Bone marrow (tissue), 2 donors: Measurements from ENCODE around the gene DCC.

Source experiments
- DNase-seq, 2 donors: peaks; one replicate each; lab custom pipeline; 2025; lab: John Stamatoyannopoulos, UW

The DCC gene

DNA sequence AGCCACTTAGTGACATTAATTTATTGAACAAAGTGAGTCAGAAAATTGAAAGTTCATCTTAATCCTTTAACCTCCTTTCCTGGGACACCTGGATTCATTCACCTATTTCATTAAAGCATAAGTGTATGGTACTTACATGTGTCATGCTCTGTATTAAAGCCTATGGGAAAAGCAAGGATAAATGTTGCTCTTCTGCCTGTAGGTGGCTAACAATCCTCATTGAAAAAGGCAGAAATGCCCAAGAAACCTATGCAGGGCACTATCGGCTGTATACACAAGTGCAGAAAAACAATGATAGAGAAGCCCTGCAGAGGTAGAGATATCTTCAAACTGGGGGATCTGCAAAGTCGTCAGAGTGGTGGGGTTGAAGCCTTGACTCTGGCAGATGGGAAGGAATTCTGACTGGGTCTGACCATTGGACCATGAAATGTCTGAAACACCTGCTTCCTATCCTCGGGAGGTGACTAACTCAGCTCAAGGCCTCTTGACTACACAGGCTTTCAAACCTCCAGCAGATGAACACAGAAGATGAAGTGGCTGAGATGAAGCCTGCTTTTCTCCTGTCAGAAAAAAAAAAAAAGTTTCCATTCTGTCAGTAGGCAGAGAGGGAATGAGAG is 83.1 kb downstream of the DCC start:
- DNase-seq, result no peak

- DNase-seq, result no peak
Measured at GRCh38 chr18:52426041-52426440, 86.0 kb downstream of the DCC start.

GRCh38 chr18:52426462-52426861 is 86.5 kb downstream of the DCC start:
- no peak for DNase-seq

GRCh38 chr18:52427521-52428175 is 87.7 kb downstream of the DCC start:
- no peak for DNase-seq

- no peak for DNase-seq
Measured at GRCh38 chr18:52431683-52432082, 91.7 kb downstream of the DCC start.

DNA sequence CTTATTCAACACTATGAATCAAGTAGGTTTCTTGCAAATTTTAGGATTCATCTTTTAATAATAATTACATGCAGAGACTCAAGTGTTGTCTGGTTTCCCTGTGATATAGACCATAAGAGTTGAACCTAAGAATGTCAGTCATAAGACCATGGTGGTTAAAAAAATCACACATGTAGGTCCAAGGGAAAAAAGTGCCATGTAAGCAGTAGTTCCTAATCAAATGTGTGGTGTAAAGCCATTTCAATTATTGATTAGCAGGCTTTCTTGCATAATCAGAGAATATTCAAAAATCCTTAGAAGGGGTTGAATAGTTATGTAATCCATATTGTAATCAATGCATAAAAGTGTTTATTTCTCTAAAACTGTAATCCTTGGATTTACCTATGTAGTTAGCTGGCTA is 93.8 kb downstream of the DCC start:
- no peak for DNase-seq

GRCh38 chr18:52435301-52435700 is 95.3 kb downstream of the DCC start:
- no peak for DNase-seq

GRCh38 chr18:52437161-52437560 is 97.2 kb downstream of the DCC start:
- DNase-seq, result no peak

GRCh38 chr18:52439457-52439856 is 99.5 kb downstream of the DCC start:
- no peak for DNase-seq

DNA sequence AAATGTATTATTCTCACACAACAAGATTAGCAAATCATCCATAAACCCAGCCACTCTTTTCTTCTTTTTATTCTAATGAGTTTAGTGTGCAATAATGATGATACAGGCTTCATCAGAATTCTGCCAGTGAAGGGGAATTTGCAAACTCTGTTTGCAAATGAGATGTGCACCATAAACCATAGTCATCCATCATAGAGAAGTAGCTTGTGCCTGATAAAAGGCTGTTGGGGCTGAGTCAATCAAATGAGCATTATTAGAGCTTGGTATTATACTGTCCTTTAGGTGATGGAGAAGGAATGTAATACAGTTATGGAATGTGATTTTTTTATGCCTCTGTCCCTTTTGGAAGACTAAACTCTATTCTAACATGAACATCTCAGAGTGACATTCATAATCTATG is 101.8 kb downstream of the DCC start:
- no peak for DNase-seq

- DNase-seq, result no peak
Measured at GRCh38 chr18:52442686-52443085, 102.7 kb downstream of the DCC start.

- DNase-seq, result no peak
Measured at GRCh38 chr18:52451256-52451655, 111.3 kb downstream of the DCC start.

DNA sequence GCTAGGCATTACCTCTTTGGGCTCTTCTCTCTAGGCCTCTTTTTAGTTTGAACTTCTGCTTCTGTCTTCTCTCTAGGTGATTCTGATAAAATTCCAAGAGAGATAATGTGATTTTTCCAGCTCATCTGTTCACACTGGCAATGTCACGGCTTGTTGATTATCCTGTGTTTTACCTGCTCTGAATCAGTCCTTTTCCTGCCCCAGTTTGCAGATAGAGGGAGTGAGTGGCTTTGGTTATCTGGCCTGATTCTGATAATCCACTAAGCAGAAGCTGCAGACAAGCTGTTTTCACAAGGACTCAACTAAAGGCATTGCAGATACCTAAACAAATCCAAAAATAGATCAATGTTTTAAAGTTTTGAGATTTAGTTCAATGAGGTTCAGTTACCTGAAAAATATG is 111.9 kb downstream of the DCC start:
- DNase-seq, result no peak

- no peak for DNase-seq
Measured at GRCh38 chr18:52452427-52452826, 112.4 kb downstream of the DCC start.

DNA sequence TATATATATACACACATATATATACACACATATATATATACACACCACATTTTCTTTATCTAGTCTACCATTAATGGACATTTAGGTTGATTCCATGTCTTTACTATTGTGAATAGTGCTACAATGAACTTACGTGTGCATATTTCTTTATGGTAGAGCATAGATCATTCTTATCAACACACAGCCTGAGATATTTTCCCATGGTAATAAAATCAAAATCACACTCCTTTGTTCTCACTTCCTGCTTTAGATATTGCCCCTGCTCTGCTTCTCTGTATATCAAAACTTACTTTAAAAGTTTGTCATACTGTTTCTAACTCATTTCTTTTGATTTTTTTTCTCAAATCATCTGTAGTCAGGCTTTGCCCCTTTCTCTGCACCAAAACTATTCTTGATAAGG is 119.9 kb downstream of the DCC start:
- no peak for DNase-seq

GRCh38 chr18:52462853-52463252 is 122.9 kb downstream of the DCC start:
- no peak for DNase-seq

- no peak for DNase-seq
Measured at GRCh38 chr18:52465391-52465790, 125.4 kb downstream of the DCC start.

GRCh38 chr18:52468496-52468895 is 128.5 kb downstream of the DCC start:
- no peak for DNase-seq

DNA sequence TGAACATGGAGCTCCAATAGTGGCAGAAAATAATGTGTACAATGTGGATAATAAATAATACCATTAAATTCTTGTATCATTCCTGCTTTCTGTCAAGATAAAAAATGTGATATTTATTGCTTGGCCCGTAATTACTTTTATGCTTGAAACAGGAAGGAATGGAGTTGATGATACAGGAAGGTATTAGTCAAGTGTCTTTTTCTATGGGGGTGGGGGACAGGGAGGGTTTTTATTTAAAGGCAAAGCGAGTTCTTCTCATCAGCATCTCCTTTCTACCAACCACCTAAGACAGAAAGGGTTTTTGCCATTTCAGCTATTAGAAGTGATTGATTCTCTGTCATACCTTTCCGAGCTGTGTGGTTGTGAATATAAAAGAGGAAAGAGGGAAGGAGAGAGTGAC is 135.3 kb downstream of the DCC start:
- DNase-seq, result no peak

GRCh38 chr18:52481116-52481515 is 141.1 kb downstream of the DCC start:
- no peak for DNase-seq

GRCh38 chr18:52484977-52485376 is 145.0 kb downstream of the DCC start:
- no peak for DNase-seq

DNA sequence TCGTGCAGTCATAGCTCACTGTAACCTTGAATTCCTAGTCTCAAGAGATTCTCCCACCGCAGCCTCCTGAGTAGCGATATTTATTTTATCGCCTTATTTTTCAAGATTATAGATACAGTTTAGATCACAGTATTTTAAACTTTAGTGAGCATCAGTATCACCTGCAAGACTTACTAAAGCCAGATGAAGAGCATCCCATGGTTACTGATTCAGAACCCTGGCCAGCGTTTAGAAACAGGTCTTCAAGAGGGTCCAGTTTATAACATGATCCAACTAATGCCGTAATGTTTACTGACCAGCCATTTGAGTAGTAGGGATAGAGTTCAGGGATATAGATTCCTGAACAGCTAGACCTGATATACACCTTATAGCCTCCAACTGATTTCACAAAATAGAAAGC is 146.1 kb downstream of the DCC start:
- DNase-seq, result no peak

DNA sequence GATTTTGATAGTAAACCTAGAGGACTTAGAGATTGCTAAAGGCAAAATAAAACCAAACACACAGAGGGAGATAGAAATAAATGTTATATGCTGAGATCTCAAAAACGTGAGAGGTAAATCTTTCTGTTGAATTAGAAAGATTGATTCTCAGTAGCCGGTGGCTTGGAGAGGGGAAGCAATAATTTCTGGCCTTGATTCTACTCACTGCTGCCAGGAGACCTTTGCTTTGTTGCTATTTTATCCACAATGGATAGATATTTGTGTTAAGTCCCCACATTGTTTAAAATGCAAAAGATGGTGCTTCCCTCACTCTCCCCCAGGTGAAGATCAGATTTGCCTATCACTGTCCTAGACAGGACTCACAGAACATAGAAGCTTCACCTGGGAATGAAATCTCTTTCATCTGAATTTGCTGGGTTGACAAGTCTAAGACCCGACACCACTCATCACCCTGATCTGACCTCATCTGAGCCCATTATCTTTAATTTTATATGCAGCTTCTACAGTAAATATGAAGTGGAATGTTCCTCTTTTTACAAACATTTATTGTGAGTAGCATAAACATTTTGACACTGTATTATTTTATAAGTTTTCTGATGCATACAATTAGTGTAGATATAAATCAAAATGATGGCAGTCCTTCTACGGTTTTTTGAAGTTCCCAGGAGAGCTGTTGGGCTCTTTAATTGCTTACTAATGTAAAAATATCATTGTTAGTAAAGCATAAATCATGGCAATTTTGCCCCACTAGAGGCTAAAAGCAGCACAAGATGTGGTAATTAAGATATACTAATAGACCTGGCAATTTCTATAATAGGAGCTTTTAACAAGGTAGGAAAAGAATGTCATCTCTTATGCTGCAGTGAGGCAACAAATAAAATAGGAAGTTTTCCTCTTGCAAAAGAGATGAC is 149.7 kb downstream of the DCC start:
- DNase-seq, result no peak
